ENCODE measurements around the gene VTCN1. TPM values are rescaled to one million over a fixed set of nuclear protein-coding genes. Genes with fewer than 3 reads are reported as not detected.

Gene VTCN1
- polyA plus RNA-seq, 2 of the 4 experiments (the other 2 are of a cell fraction): 0.04 to 0.18 TPM

DNA sequence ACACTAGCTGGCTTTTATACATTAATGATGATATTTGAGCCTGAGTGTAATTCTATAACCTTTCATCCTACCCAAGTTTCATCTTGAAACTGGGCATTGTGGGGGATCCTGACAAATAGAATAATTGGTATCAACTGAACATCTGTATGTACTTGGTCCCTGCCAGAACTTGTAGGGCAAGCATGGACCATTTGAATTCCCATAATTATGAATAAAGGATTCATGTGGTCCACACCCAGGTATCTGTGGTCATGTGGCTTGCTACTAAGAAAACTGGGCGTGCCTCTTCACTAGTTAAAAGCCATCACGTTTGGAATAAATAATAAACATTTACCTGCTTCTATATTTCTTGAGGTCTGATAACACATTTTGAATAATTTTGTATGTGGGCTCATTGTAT, 20.6 kb upstream of the VTCN1 start:
- Histone ChIP-seq H3K27ac (no peak overlapping the region), H3K4me1 (no peaks in the 10 kb centered on the region), H3K4me3 (no peak overlapping the region), H3K9me3 (no peaks in the 10 kb centered on the region), H3K4me2 (no peak overlapping the region)
- ChIA-PET POLR2A (no interaction called here), CTCF (no interaction called here)
- TF ChIP-seq, protein P1, sequence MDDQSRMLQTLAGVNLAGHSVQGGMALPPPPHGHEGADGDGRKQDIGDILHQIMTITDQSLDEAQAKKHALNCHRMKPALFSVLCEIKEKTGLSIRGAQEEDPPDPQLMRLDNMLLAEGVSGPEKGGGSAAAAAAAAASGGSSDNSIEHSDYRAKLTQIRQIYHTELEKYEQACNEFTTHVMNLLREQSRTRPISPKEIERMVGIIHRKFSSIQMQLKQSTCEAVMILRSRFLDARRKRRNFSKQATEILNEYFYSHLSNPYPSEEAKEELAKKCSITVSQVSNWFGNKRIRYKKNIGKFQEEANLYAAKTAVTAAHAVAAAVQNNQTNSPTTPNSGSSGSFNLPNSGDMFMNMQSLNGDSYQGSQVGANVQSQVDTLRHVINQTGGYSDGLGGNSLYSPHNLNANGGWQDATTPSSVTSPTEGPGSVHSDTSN (IDR thresholded peaks at IDR 0.05): no peak
- no peak for ATAC-seq
- no peak for DNase-seq (ENCODE audit: low read depth in 1 of 2, low spot score in 1 of 2)
- no peak for FAIRE-seq
- 38% methylated on average over 2 of the region's 2 CpGs for WGBS (ENCODE audit: missing lambda C conversion rate)

DNA sequence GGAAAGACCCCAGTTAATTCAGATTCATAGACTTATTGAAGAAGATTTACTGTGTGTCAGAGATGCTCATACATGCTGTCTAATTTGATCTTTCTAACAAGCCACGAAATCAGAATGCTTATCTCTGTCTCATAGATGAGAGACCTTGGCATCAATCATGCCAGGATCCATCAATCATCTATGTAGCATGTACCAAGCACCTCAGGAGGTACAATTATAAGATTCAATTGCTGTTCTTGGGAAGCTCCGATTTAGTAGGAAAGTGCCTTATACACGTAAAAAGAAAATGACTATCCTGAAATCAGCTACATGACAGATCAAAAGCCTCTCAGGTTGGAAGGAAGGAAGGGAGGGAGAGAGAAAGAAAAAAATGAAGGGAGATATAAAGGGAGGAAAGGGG, 18.5 kb upstream of the VTCN1 start:
- H3K9me3 ChIP-seq: no peaks in the 10 kb centered on the region
- no peak for TF ChIP-seq MAFK (IDR thresholded peaks at IDR 0.05; ENCODE audit: partially characterized antibody)
- TF ChIP-seq RCOR1 (IDR thresholded peaks at IDR 0.05; ENCODE audit: low read depth, low read length): no peak
- no peak for TF ChIP-seq FOSB (CRISPR knock-in tag; IDR thresholded peaks at IDR 0.05)
- no peak for TF ChIP-seq NPAS2 (CRISPR knock-in tag; IDR thresholded peaks at IDR 0.05; ENCODE audit: borderline replicate concordance)
- TF ChIP-seq, protein P2, sequence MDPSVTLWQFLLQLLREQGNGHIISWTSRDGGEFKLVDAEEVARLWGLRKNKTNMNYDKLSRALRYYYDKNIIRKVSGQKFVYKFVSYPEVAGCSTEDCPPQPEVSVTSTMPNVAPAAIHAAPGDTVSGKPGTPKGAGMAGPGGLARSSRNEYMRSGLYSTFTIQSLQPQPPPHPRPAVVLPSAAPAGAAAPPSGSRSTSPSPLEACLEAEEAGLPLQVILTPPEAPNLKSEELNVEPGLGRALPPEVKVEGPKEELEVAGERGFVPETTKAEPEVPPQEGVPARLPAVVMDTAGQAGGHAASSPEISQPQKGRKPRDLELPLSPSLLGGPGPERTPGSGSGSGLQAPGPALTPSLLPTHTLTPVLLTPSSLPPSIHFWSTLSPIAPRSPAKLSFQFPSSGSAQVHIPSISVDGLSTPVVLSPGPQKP (IDR thresholded peaks at IDR 0.05; ENCODE audit: low read depth, low read length): no peak
- no peak overlapping the region for H3K4me3 ChIP-seq
- H3K4me2 ChIP-seq: no peak overlapping the region
- ChIA-PET POLR2A (no interaction called here), CTCF (no interaction called here)
- DNase-seq (ENCODE audit: low read depth in 1 of 2, low spot score in 1 of 2): no peak
- no peak for FAIRE-seq
- WGBS (ENCODE audit: missing lambda C conversion rate): 32% methylated on average over 3 of the region's 3 CpGs
- no peak overlapping the region for H3K27ac ChIP-seq
- H3K4me1 ChIP-seq: no peaks in the 10 kb centered on the region
- ATAC-seq: no peak

DNA sequence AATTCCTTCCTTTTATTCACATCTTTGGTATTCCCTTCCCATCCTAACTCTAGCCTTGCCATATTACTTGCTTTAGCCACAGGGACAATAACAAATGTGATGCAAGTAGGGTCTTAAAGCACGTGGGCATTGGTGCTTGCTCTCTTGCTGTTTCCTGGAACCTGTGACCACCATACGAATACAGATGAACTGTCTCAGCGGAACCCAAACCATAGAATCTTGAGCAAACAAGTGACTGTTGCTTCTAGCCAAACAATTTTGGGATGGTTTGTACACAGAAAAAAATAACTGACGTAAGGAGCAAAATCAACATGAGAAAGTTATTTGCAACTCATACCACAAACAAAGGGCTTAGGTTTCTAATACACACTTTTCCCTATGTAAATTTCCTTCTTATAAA, 15.2 kb upstream of the VTCN1 start:
- Histone ChIP-seq H3K27ac (no peak overlapping the region), H3K4me1 (no peaks in the 10 kb centered on the region), H3K9me3 (no peaks in the 10 kb centered on the region), H3K4me2 (no peak overlapping the region), H3K4me3 (no peak overlapping the region)
- DNase-seq (ENCODE audit: low read depth in 1 of 2, low spot score in 1 of 2) (peak in 1 of 2 experiments; percentile 25), FAIRE-seq (no peak), ATAC-seq (no peak)
- 14% methylated on average over 4 of the region's 4 CpGs for WGBS (ENCODE audit: missing lambda C conversion rate)
- CTCF ChIA-PET: no interaction called here
- POLR2A ChIA-PET: no interaction called here
- TF ChIP-seq RARB (CRISPR knock-in tag; IDR thresholded peaks at IDR 0.05): no peak
- no peak for TF ChIP-seq RCOR1 (IDR thresholded peaks at IDR 0.05; ENCODE audit: low read depth, low read length)
- no peak for TF ChIP-seq CBX8 (IDR thresholded peaks at IDR 0.05)
- no peak for TF ChIP-seq HEYL (CRISPR knock-in tag; IDR thresholded peaks at IDR 0.05)
- no peak for TF ChIP-seq CEBPB (IDR thresholded peaks at IDR 0.05)
- no peak for TF ChIP-seq CBX2 (IDR thresholded peaks at IDR 0.05; ENCODE audit: borderline replicate concordance, low read depth)
- TF ChIP-seq RNF2 (IDR thresholded peaks at IDR 0.05; ENCODE audit: borderline replicate concordance, low read depth): no peak

DNA sequence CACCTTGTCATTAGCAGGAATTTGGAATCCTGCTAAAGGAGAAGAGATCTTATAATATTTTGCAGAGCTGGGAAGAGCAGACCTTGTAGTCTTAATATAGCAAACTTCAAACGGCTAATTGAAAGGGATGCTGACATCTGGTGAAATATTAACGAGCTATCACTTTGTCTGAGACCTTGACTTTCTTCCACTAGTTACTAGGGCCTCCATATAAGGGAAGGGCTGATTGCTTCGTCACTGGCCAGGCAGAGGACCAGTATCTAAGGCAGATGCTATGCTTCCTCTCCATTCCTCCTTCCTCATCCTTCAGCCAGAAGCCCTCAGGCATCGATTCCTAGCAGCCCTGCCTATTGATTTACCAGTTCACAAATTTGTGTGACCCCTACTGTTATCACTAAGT, 6.0 kb upstream of the VTCN1 start:
- FAIRE-seq (no peak), ATAC-seq (no peak), DNase-seq (ENCODE audit: low read depth in 1 of 2, low spot score in 1 of 2) (no peak)
- 36% methylated on average over 4 of the region's 4 CpGs for WGBS (ENCODE audit: missing lambda C conversion rate)
- Histone ChIP-seq H3K4me3 (no peak overlapping the region), H3K4me1 (no peaks in the 10 kb centered on the region), H3K4me2 (no peak overlapping the region), H3K27ac (no peak overlapping the region), H3K9me3 (no peaks in the 10 kb centered on the region)
- TF ChIP-seq HDAC2 (IDR thresholded peaks at IDR 0.05) (no peak), KDM1A (IDR thresholded peaks at IDR 0.05; ENCODE audit: low read depth) (no peak), NPAS2 (CRISPR knock-in tag; IDR thresholded peaks at IDR 0.05; ENCODE audit: borderline replicate concordance) (no peak), PHF8 (IDR thresholded peaks at IDR 0.05; ENCODE audit: borderline replicate concordance, low read depth) (no peak), ZC3H11A (IDR thresholded peaks at IDR 0.05) (no peak), TFCP2L1 (CRISPR knock-in tag; IDR thresholded peaks at IDR 0.05) (no peak), RFX5 (IDR thresholded peaks at IDR 0.05) (no peak), NR3C1 (IDR thresholded peaks at IDR 0.05) (no peak), EP300 (IDR thresholded peaks at IDR 0.05) (no peak), JUNB (IDR thresholded peaks at IDR 0.05) (no peak), CEBPB (IDR thresholded peaks at IDR 0.05) (no peak), HEYL (CRISPR knock-in tag; IDR thresholded peaks at IDR 0.05) (no peak), ZNF302 (CRISPR knock-in tag; IDR thresholded peaks at IDR 0.05) (no peak), CBX2 (IDR thresholded peaks at IDR 0.05; ENCODE audit: borderline replicate concordance, low read depth) (no peak)
- TF ChIP-seq, protein P3, sequence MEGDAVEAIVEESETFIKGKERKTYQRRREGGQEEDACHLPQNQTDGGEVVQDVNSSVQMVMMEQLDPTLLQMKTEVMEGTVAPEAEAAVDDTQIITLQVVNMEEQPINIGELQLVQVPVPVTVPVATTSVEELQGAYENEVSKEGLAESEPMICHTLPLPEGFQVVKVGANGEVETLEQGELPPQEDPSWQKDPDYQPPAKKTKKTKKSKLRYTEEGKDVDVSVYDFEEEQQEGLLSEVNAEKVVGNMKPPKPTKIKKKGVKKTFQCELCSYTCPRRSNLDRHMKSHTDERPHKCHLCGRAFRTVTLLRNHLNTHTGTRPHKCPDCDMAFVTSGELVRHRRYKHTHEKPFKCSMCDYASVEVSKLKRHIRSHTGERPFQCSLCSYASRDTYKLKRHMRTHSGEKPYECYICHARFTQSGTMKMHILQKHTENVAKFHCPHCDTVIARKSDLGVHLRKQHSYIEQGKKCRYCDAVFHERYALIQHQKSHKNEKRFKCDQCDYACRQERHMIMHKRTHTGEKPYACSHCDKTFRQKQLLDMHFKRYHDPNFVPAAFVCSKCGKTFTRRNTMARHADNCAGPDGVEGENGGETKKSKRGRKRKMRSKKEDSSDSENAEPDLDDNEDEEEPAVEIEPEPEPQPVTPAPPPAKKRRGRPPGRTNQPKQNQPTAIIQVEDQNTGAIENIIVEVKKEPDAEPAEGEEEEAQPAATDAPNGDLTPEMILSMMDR (IDR thresholded peaks at IDR 0.05): no peak
- TF ChIP-seq, protein P4, sequence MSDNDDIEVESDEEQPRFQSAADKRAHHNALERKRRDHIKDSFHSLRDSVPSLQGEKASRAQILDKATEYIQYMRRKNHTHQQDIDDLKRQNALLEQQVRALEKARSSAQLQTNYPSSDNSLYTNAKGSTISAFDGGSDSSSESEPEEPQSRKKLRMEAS (IDR thresholded peaks at IDR 0.05): no peak
- TF ChIP-seq, protein P5, sequence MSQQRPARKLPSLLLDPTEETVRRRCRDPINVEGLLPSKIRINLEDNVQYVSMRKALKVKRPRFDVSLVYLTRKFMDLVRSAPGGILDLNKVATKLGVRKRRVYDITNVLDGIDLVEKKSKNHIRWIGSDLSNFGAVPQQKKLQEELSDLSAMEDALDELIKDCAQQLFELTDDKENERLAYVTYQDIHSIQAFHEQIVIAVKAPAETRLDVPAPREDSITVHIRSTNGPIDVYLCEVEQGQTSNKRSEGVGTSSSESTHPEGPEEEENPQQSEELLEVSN (IDR thresholded peaks at IDR 0.05; ENCODE audit: borderline replicate concordance, low read depth): no peak
- CTCF ChIA-PET: interaction anchor here (0.9 kb wide), 1 partner anchor 87 kb away, joined by 3 read pairs; no protein-coding TSS in a partner anchor
- POLR2A ChIA-PET: no interaction called here

Measured in A549 (cell line).